AG04450 (cell line): Measurements from ENCODE around the gene PRRG2. TPM values are rescaled to one million over a fixed set of nuclear protein-coding genes. Genes with fewer than 3 reads are reported as not detected.

Source experiments
- CTCF ChIA-PET: fragments of 300-600, 350-600 bp; formaldehyde crosslinking; extraction: SDS; loops from one replicate; lab custom pipeline; 2022; ENCODE audit warnings: antibody characterized with exemption, inconsistent platforms; lab: Charles Lee
- POLR2A ChIA-PET: fragments of 350-600 bp; formaldehyde crosslinking; extraction: SDS; loops from one replicate; lab custom pipeline; 2021; ENCODE audit warnings: antibody characterized with exemption, inconsistent platforms; lab: Yijun Ruan, JAX
- DNase-seq: peaks from one replicate; pipeline ENCODE4 v3.0.0-alpha.2; 2011; ENCODE audit warnings: low read depth, low spot score
- H3K27ac ChIP-seq: one replicate; pipeline ENCODE4 v1.5.1; 2012; ENCODE audit warnings: low read depth, low read length, control low read depth
- H3K27me3 ChIP-seq: one replicate; pipeline ENCODE4 v1.6.0; 2012; ENCODE audit warnings: low read length; ENCODE audit not compliant: control insufficient read depth, insufficient read depth
- H3K4me3 ChIP-seq: 2 replicates; pipeline ENCODE4 v1.5.1; 2011; ENCODE audit warnings: mild to moderate bottlenecking, low read depth, low read length, control low read depth
- H3K9me3 ChIP-seq: 2 replicates; pipeline ENCODE4 v1.5.1; 2012; ENCODE audit warnings: low read length; ENCODE audit not compliant: control insufficient read depth, insufficient read depth
- CTCF ChIP-seq: IDR thresholded peaks from 2 replicates; pipeline ENCODE4 v1.5.1; 2011; ENCODE audit warnings: low read depth, low read length, control low read depth, inconsistent platforms
- polyA plus RNA-seq: library from polyadenylated mRNA; depleted of rRNA; stranded (reverse); fragments of >200 nt; gene quantifications from 2 replicates; pipeline ENCODE4 v1.2.3, GENCODE V29; 2011

The PRRG2 gene
- polyA plus RNA-seq, 1 experiment, result 0.35 TPM

GRCh38 chr19:49553451-49554271 lies 27.5 kb upstream of the PRRG2 start:
- Histone ChIP-seq H3K4me3 (no peak overlapping the region), H3K27ac (no peak overlapping the region), H3K27me3 (no peaks in the 10 kb centered on the region), H3K9me3 (peaks cover 10% of the 10 kb centered on the region; the same call in 1 of the 2 replicates)
- CTCF ChIA-PET, result interaction anchor here (0.6 to 6.5 kb wide), 3 partner anchors 16 to 51 kb away, joined by 4 to 30 read pairs (median 4); no protein-coding TSS in a partner anchor
- POLR2A ChIA-PET, result interaction anchor here (0.6 to 0.7 kb wide), 2 partner anchors 20 to 38 kb away, joined by 4 to 10 read pairs; no protein-coding TSS in a partner anchor
- no peak for DNase-seq
- TF ChIP-seq CTCF, result no peak

GRCh38 chr19:49554701-49555181 lies 26.4 kb upstream of the PRRG2 start:
- POLR2A ChIA-PET, result interaction anchor here (0.7 kb wide), 1 partner anchor 26 kb away, joined by 5 read pairs; no protein-coding TSS in a partner anchor

GRCh38 chr19:49555600-49556411 lies 25.3 kb upstream of the PRRG2 start:
- no peaks in the 10 kb centered on the region for H3K27me3 ChIP-seq
- ChIA-PET POLR2A (no interaction called here), CTCF (interaction anchor here (5.8 kb wide), 1 partner anchor 15 kb away, joined by 75 read pairs; no protein-coding TSS in a partner anchor)
- no peak overlapping the region for H3K27ac ChIP-seq
- no peak for DNase-seq
- no peak for TF ChIP-seq CTCF
- H3K4me3 ChIP-seq, result no peak overlapping the region
- peaks cover 10% of the 10 kb centered on the region; the same call in 1 of the 2 replicates for H3K9me3 ChIP-seq

More at GRCh38 chr19:49554701-49555181, 26.4 kb upstream of the PRRG2 start:
- no peak for DNase-seq
- Histone ChIP-seq H3K9me3 (peaks cover 10% of the 10 kb centered on the region; the same call in 1 of the 2 replicates), H3K27ac (no peak overlapping the region), H3K27me3 (no peaks in the 10 kb centered on the region), H3K4me3 (no peak overlapping the region)
- no peak for TF ChIP-seq CTCF
- CTCF ChIA-PET, result interaction anchor here (0.6 to 6.5 kb wide), 3 partner anchors 8 to 48 kb away, joined by 3 to 30 read pairs (median 4); no protein-coding TSS in a partner anchor

GRCh38 chr19:49556412-49557398 lies 24.4 kb upstream of the PRRG2 start:
- CTCF ChIA-PET, result interaction anchor here (4.2 to 5.8 kb wide), 2 partner anchors 10 to 14 kb away, joined by 19 to 75 read pairs; no protein-coding TSS in a partner anchor

More at GRCh38 chr19:49556412-49557398, 24.4 kb upstream of the PRRG2 start:
- H3K27ac ChIP-seq, result no peak overlapping the region
- H3K27me3 ChIP-seq, result no peaks in the 10 kb centered on the region
- TF ChIP-seq CTCF, result no peak
- H3K4me3 ChIP-seq, result no peak overlapping the region
- no peak for DNase-seq
- H3K9me3 ChIP-seq, result peaks cover 10% of the 10 kb centered on the region; the same call in 1 of the 2 replicates
- POLR2A ChIA-PET, result no interaction called here
